Brain microvascular endothelial cell (primary cell): ENCODE data around the gene PLD1.

Source experiments
- DNase-seq: peaks from one replicate; pipeline ENCODE4 v3.0.0-alpha.2; 2020
- H3K27ac ChIP-seq: fragments of 250-450 bp; sonication (Bioruptor Pico); 2 replicates; pipeline ENCODE4 v1.5.1; 2020; ENCODE audit warnings: mild to moderate bottlenecking, moderate library complexity
- H3K27me3 ChIP-seq: fragments of 250-450 bp; sonication (Bioruptor Pico); replicated peaks from 2 replicates; pipeline ENCODE4 v1.5.1; 2020; ENCODE audit warnings: mild to moderate bottlenecking
- H3K36me3 ChIP-seq: fragments of 250-450 bp; sonication (Bioruptor Pico); replicated peaks from 2 replicates; pipeline ENCODE4 v1.5.1; 2020; ENCODE audit warnings: mild to moderate bottlenecking
- H3K4me3 ChIP-seq: 2 replicates; pipeline ENCODE4 v1.5.1; 2011; ENCODE audit warnings: low read depth, mild to moderate bottlenecking, control low read depth, low read length, moderate library complexity
- CTCF ChIP-seq: IDR thresholded peaks from 2 replicates; pipeline ENCODE4 v1.5.1; 2011; ENCODE audit warnings: low read depth, mild to moderate bottlenecking, moderate library complexity, low read length, control low read depth, inconsistent platforms; ENCODE audit errors: missing control alignments
- in situ Hi-C: cut with HindIII; loops from 2 replicates; pipeline ENCODE4 v1.10.0; 2017; ENCODE audit warnings: low sequenced_read_pairs, low pct_ligation_motif_present

PLD1 gene

GRCh38 chr3:171602072-171602471 lies 208.2 kb downstream of the PLD1 start:
- Histone ChIP-seq H3K4me3 (no peak overlapping the region), H3K36me3 (peaks cover 21% of the 10 kb centered on the region), H3K27me3 (no peaks in the 10 kb centered on the region), H3K27ac (no peak overlapping the region)
- no peak for DNase-seq
- no peak for TF ChIP-seq CTCF
- in situ Hi-C loops: no loop called here

GRCh38 chr3:171600030-171600429 lies 210.3 kb downstream of the PLD1 start:
- no peak for DNase-seq
- Histone ChIP-seq H3K4me3 (no peak overlapping the region), H3K36me3 (peaks cover 20% of the 10 kb centered on the region), H3K27ac (no peak overlapping the region), H3K27me3 (no peaks in the 10 kb centered on the region)
- in situ Hi-C loops: no loop called here
- TF ChIP-seq CTCF: no peak

GRCh38 chr3:171598990-171599389 lies 211.3 kb downstream of the PLD1 start:
- Histone ChIP-seq H3K4me3 (no peak overlapping the region), H3K36me3 (peaks cover 16% of the 10 kb centered on the region), H3K27ac (no peak overlapping the region), H3K27me3 (no peaks in the 10 kb centered on the region)
- in situ Hi-C loops: no loop called here
- DNase-seq: no peak
- TF ChIP-seq CTCF: no peak

GRCh38 chr3:171592786-171593185 lies 217.5 kb downstream of the PLD1 start:
- DNase-seq: no peak
- in situ Hi-C loops: no loop called here
- Histone ChIP-seq H3K4me3 (no peak overlapping the region), H3K27ac (no peak overlapping the region), H3K36me3 (no peaks in the 10 kb centered on the region), H3K27me3 (no peaks in the 10 kb centered on the region)
- no peak for TF ChIP-seq CTCF

GRCh38 chr3:171591070-171591469 lies 219.2 kb downstream of the PLD1 start:
- in situ Hi-C loops: no loop called here
- no peak overlapping the region for H3K4me3 ChIP-seq
- no peaks in the 10 kb centered on the region for H3K36me3 ChIP-seq
- H3K27ac ChIP-seq: no peak overlapping the region
- H3K27me3 ChIP-seq: no peaks in the 10 kb centered on the region
- no peak for TF ChIP-seq CTCF
- DNase-seq: no peak

- no peak overlapping the region for H3K4me3 ChIP-seq
- H3K36me3 ChIP-seq: no peaks in the 10 kb centered on the region
- in situ Hi-C loops: no loop called here
- no peak overlapping the region for H3K27ac ChIP-seq
- TF ChIP-seq CTCF: no peak
- no peaks in the 10 kb centered on the region for H3K27me3 ChIP-seq
- DNase-seq: no peak
These were observed 224.0 kb downstream of the PLD1 start for GRCh38 chr3:171586274-171586673.
